ENCODE results near the gene SARM1. TPM values are rescaled to one million over a fixed set of nuclear protein-coding genes. Genes with fewer than 3 reads are reported as not detected.

The SARM1 gene
- total RNA-seq, 4 donors from 2014 or later: 5.3 to 24.4 (median 17.2) TPM

GRCh38 chr17:28345419-28346198 lies 25.9 kb upstream of the SARM1 start:
- intact Hi-C loops (cut with DNase I; ENCODE audit: low total_unique reads): no loop called here
- Histone ChIP-seq H3K27ac (no peak overlapping the region), H3K27me3 (no peaks in the 10 kb centered on the region), H3K36me3 (no peaks in the 10 kb centered on the region), H3K4me3 (no peak overlapping the region), H3K4me1 (no peaks in the 10 kb centered on the region), H3K9me3 (no peaks in the 10 kb centered on the region)
- no peak for TF ChIP-seq POLR2A (IDR thresholded peaks at IDR 0.05)
- TF ChIP-seq, protein P1, sequence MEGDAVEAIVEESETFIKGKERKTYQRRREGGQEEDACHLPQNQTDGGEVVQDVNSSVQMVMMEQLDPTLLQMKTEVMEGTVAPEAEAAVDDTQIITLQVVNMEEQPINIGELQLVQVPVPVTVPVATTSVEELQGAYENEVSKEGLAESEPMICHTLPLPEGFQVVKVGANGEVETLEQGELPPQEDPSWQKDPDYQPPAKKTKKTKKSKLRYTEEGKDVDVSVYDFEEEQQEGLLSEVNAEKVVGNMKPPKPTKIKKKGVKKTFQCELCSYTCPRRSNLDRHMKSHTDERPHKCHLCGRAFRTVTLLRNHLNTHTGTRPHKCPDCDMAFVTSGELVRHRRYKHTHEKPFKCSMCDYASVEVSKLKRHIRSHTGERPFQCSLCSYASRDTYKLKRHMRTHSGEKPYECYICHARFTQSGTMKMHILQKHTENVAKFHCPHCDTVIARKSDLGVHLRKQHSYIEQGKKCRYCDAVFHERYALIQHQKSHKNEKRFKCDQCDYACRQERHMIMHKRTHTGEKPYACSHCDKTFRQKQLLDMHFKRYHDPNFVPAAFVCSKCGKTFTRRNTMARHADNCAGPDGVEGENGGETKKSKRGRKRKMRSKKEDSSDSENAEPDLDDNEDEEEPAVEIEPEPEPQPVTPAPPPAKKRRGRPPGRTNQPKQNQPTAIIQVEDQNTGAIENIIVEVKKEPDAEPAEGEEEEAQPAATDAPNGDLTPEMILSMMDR (IDR thresholded peaks at IDR 0.05): no peak
- no peak for DNase-seq

DNA sequence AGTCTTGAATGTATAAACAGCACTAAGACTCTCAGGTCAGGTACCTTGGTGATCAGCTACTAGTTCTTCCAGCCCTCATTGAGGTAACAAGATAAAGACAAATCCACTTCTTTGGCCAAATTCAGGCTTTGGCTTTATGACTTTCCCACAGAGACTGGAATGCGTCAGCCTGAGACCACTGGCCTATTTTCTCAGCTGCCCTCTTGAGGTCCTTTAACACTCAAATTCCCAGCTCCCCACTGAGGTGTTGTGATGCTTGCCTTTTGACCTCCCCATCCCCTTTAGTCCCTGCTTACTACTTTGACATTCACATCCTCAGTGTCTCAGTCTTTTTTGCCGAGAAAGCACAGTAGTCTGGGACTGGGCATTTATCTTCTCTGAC lies 25.3 kb upstream of the SARM1 start:
- no peak overlapping the region for H3K27ac ChIP-seq
- no peaks in the 10 kb centered on the region for H3K9me3 ChIP-seq
- no peak overlapping the region for H3K4me3 ChIP-seq
- no peaks in the 10 kb centered on the region for H3K4me1 ChIP-seq
- no peaks in the 10 kb centered on the region for H3K27me3 ChIP-seq
- TF ChIP-seq, protein P1 (IDR thresholded peaks at IDR 0.05): no peak
- TF ChIP-seq POLR2A (IDR thresholded peaks at IDR 0.05): no peak
- intact Hi-C loops (cut with DNase I; ENCODE audit: low total_unique reads): no loop called here
- H3K36me3 ChIP-seq: no peaks in the 10 kb centered on the region
- DNase-seq: no peak

- no peaks in the 10 kb centered on the region for H3K4me1 ChIP-seq
- intact Hi-C loops (cut with DNase I; ENCODE audit: low total_unique reads): no loop called here
- H3K27me3 ChIP-seq: no peaks in the 10 kb centered on the region
- H3K27ac ChIP-seq: no peak overlapping the region
- H3K36me3 ChIP-seq: no peaks in the 10 kb centered on the region
- no peak overlapping the region for H3K4me3 ChIP-seq
- no peak for DNase-seq
- TF ChIP-seq, protein P1 (IDR thresholded peaks at IDR 0.05): peak in 2 of 4 experiments; percentile 10 to 24
- no peak for TF ChIP-seq POLR2A (IDR thresholded peaks at IDR 0.05)
- no peaks in the 10 kb centered on the region for H3K9me3 ChIP-seq
Observed at GRCh38 chr17:28346746-28347246, 24.7 kb upstream of the SARM1 start.

- no peak overlapping the region for H3K4me3 ChIP-seq
- no peaks in the 10 kb centered on the region for H3K9me3 ChIP-seq
- H3K4me1 ChIP-seq: no peaks in the 10 kb centered on the region
- TF ChIP-seq, protein P1 (IDR thresholded peaks at IDR 0.05): no peak
- intact Hi-C loops (cut with DNase I; ENCODE audit: low total_unique reads): no loop called here
- no peaks in the 10 kb centered on the region for H3K36me3 ChIP-seq
- peak overlapping the region in 1 of 2 donors; percentile 15 for H3K27ac ChIP-seq
- no peaks in the 10 kb centered on the region for H3K27me3 ChIP-seq
- DNase-seq: no peak
Observed at GRCh38 chr17:28347261-28347891, 24.1 kb upstream of the SARM1 start.

GRCh38 chr17:28348979-28349378 lies 22.5 kb upstream of the SARM1 start:
- no peak overlapping the region for H3K4me3 ChIP-seq
- H3K36me3 ChIP-seq: no peaks in the 10 kb centered on the region
- H3K27ac ChIP-seq: no peak overlapping the region
- H3K4me1 ChIP-seq: no peaks in the 10 kb centered on the region
- TF ChIP-seq, protein P1 (IDR thresholded peaks at IDR 0.05): no peak
- TF ChIP-seq POLR2A (IDR thresholded peaks at IDR 0.05): no peak
- intact Hi-C loops (cut with DNase I; ENCODE audit: low total_unique reads): no loop called here
- no peak for DNase-seq
- no peaks in the 10 kb centered on the region for H3K9me3 ChIP-seq
- H3K27me3 ChIP-seq: no peaks in the 10 kb centered on the region
